Right lobe of liver (tissue), 6 donors: ENCODE measurements around the gene ERBB4. TPM values are rescaled to one million over a fixed set of nuclear protein-coding genes. Genes with fewer than 3 reads are reported as not detected.

ENCODE experiments used
- ATAC-seq, 4 donors: fragments of 200-7000 bp; cut with Tn5 transposase; one replicate each; pipeline ENCODE4 v1.9.1; 2020; ENCODE audit warnings: mild to moderate bottlenecking in 4 of 4, moderate library complexity in 4 of 4
- DNase-seq, 3 donors: peaks; one replicate each; pipeline ENCODE4 v3.0.0-alpha.2; 2020
- H3K27ac ChIP-seq, 3 donors: fragments of 200-600 bp; one replicate each; pipeline ENCODE4 v1.8.0; 2022
- H3K27me3 ChIP-seq, 2 donors: fragments of 200-600 bp; one replicate each; pipeline ENCODE4 v1.8.0; 2022
- H3K36me3 ChIP-seq, 4 donors: fragments of 200-600 bp; sonication (generic) in 1 of 4; one replicate each; pipeline versions ENCODE4 v1.5.1 to v1.8.0; 2017 to 2022; ENCODE audit warnings: control low read depth in 1 of 4
- H3K4me1 ChIP-seq, 4 donors: fragments of 200-600 bp; sonication (generic) in 1 of 4; one replicate each; pipeline versions ENCODE4 v1.5.1 to v1.8.0; 2017 to 2022; ENCODE audit warnings: control low read depth in 1 of 4
- H3K4me3 ChIP-seq, 3 donors: fragments of 200-600 bp; one replicate each; pipeline ENCODE4 v1.8.0; 2022
- H3K9me3 ChIP-seq, 4 donors: fragments of 200-600 bp; sonication (generic) in 1 of 4; one replicate each; pipeline versions ENCODE4 v1.5.1 to v1.8.0; 2017 to 2022; ENCODE audit warnings: control low read depth in 1 of 4
- CTCF ChIP-seq, 4 donors: fragments of 200-600 bp in 3 of 4; fragments of 450-650 bp in 1 of 4; IDR thresholded peaks; one replicate each; pipeline versions ENCODE4 v1.5.1 to v1.8.0; 2016 to 2022; ENCODE audit warnings: antibody characterized with exemption in 4 of 4, mild to moderate bottlenecking in 2 of 4
- POLR2A ChIP-seq: fragments of 450-650 bp; IDR thresholded peaks from one replicate; pipeline ENCODE4 v1.6.1; 2017; ENCODE audit warnings: antibody characterized with exemption, mild to moderate bottlenecking
- WGBS: methylation state at CpG from one replicate; pipeline ENCODE4 v1.1.6; 2018; ENCODE audit warnings: low coverage, low lambda C conversion rate; ENCODE audit not compliant: insufficient coverage; ENCODE audit errors: missing lambda C conversion rate; 5-methylcytosine and 5-hydroxymethylcytosine counted together
- intact Hi-C, 2 donors: fragments of 100-400 bp; cut with DNase I; formaldehyde crosslinking; loops; one replicate each; pipeline versions ENCODE4 v1.11.2 to v1.14.1; 2022
- total RNA-seq, 6 experiments: library from RNA; depleted of rRNA in 2 of 6; stranded (reverse); fragments of >200 nt in 2 of 6; fragmentation: NEBNext Ultra II Directional in 3 of 6; extraction: Animal tissue kit (Norgen Biotek cat#: 25700) in 3 of 6; gene quantifications; one replicate each; pipeline versions ENCODE4 v1.1.0 to v1.2.4, GENCODE V29; 2016 to 2023
- donor health status: DM: no; HTN: yes; CAD: no.
- donor health status: DM: no; HTN: no; CAD: no.
- donor health status: DM: no; HTN: no; CAD: no.
- donor health status: DM: no; HTN: yes; CAD: no.
- donor health status: DM: no; HTN: yes; CAD: no.

Gene ERBB4
- total RNA-seq, 6 experiments from 2014 or later = 0.02 to 0.59 (median 0.08) TPM; not detected in 2

GRCh38 chr2:211487733-211488132 is 1050.9 kb downstream of the ERBB4 start:
- DNase-seq = no peak
- intact Hi-C loops = no loop called here
- Histone ChIP-seq H3K9me3 (no peaks in the 10 kb centered on the region), H3K4me1 (no peaks in the 10 kb centered on the region), H3K36me3 (no peaks in the 10 kb centered on the region), H3K27ac (no peak overlapping the region), H3K27me3 (no peaks in the 10 kb centered on the region), H3K4me3 (no peak overlapping the region)
- 55% methylated on average over 2 of the region's 2 CpGs for WGBS
- no peak for ATAC-seq
- TF ChIP-seq CTCF (IDR thresholded peaks at IDR 0.05) = no peak
- TF ChIP-seq POLR2A = no peak

- intact Hi-C loops = no loop called here
- Histone ChIP-seq H3K4me3 (no peak overlapping the region), H3K9me3 (no peaks in the 10 kb centered on the region), H3K4me1 (no peaks in the 10 kb centered on the region), H3K36me3 (no peaks in the 10 kb centered on the region), H3K27ac (no peak overlapping the region), H3K27me3 (no peaks in the 10 kb centered on the region)
- DNase-seq = no peak
- ATAC-seq = no peak
- WGBS = 36% methylated on average over 3 of the region's 3 CpGs
- no peak for TF ChIP-seq CTCF (IDR thresholded peaks at IDR 0.05)
Observed at GRCh38 chr2:211479536-211480150, 1059.0 kb downstream of the ERBB4 start.

GRCh38 chr2:211477537-211478275 is 1060.9 kb downstream of the ERBB4 start:
- ATAC-seq (no peak), DNase-seq (no peak)
- WGBS = 44% methylated on average over 2 of the region's 2 CpGs
- no peak overlapping the region for H3K27ac ChIP-seq
- no peak for TF ChIP-seq CTCF (IDR thresholded peaks at IDR 0.05)
- no peak for TF ChIP-seq POLR2A
- no peaks in the 10 kb centered on the region for H3K9me3 ChIP-seq
- no peak overlapping the region for H3K4me3 ChIP-seq
- no peaks in the 10 kb centered on the region for H3K36me3 ChIP-seq
- intact Hi-C loops = no loop called here
- no peaks in the 10 kb centered on the region for H3K27me3 ChIP-seq
- no peaks in the 10 kb centered on the region for H3K4me1 ChIP-seq

GRCh38 chr2:211473116-211473515 is 1065.5 kb downstream of the ERBB4 start:
- no peak overlapping the region for H3K27ac ChIP-seq
- DNase-seq = no peak
- no peak for TF ChIP-seq CTCF (IDR thresholded peaks at IDR 0.05)
- no peak for TF ChIP-seq POLR2A
- ATAC-seq = no peak
- H3K4me1 ChIP-seq = no peaks in the 10 kb centered on the region
- H3K9me3 ChIP-seq = no peaks in the 10 kb centered on the region
- H3K36me3 ChIP-seq = no peaks in the 10 kb centered on the region
- intact Hi-C loops = no loop called here
- no peak overlapping the region for H3K4me3 ChIP-seq
- no peaks in the 10 kb centered on the region for H3K27me3 ChIP-seq
